ENCODE data around the gene BRPF3.

GRCh38 chr6:36204068-36204753 is 7.7 kb downstream of the BRPF3 start:
- TF ChIP-seq CTCF (IDR thresholded peaks at IDR 0.05 in 2 of 3, conservative IDR thresholded peaks at IDR 0.05 in 1 of 3; ENCODE audit: control insufficient read depth in 2 of 3, extremely low read depth in 1 of 3, insufficient read depth in 1 of 3, low read depth in 3 of 3, low read length in 3 of 3) = no peak
- TF ChIP-seq EZH2 (IDR thresholded peaks at IDR 0.05; ENCODE audit: borderline replicate concordance, control insufficient read depth, low read depth, low read length) = no peak
- TF ChIP-seq USF2 (IDR thresholded peaks at IDR 0.05; ENCODE audit: borderline replicate concordance, low read depth, low read length) = no peak
- no peak for TF ChIP-seq SIN3A (IDR thresholded peaks at IDR 0.05; ENCODE audit: low read depth, low read length)
- TF ChIP-seq MAX (IDR thresholded peaks at IDR 0.05; ENCODE audit: low read depth, low read length) = no peak
- TF ChIP-seq CBX5 (IDR thresholded peaks at IDR 0.05; ENCODE audit: low read depth) = no peak
- no peak for TF ChIP-seq LARP7 (IDR thresholded peaks at IDR 0.05)
- no peak for TF ChIP-seq POLR2A (IDR thresholded peaks at IDR 0.05; ENCODE audit: low read depth, low read length)

Data from GM12878 (cell line).